ENCODE data around the gene CD81. TPM values are rescaled to one million over a fixed set of nuclear protein-coding genes. Genes with fewer than 3 reads are reported as not detected.
A peak's percentile ranks its signal among the peaks of the same experiment; 100 is the strongest.

CD81 gene
- total RNA-seq, 3 donors from 2014 or later: 311 to 770 (median 330) TPM

DNA sequence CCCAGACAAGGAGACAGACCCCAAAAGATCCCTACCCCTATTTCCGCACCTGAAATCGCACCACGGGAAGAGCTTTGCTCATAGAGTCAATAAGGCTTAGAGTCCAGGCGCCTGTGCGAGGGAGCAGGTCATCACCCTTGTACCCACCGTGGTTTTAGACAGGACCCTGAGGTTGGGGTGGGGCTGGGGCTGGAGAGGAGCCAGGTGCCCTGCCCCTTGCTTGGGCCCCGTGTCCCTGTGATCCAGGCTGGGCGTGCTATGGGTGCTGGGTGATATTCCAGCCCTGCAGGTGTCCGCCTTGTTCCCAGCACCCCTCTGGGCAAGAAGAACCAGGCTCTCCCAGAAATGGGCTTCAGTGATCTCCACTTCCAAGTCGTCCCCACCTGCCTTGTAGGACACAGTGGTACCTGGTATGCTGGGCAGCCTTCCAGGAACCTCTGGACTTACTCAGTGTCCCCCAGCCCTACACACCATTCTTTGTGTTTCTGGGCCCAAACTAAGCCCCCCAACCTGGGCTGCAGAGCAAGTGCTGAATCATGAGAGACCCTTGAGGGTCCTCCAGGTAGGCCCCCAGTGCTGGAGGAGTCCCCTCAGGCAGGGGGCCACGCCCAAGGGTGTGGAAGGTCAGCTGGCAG lies 4.5 kb downstream of the CD81 start:
- Histone ChIP-seq H3K9me3 (no peaks in the 10 kb centered on the region), H3K4me3 (peak overlapping the region in 2 of 3 donors; percentile 100), H3K36me3 (no peaks in the 10 kb centered on the region), H3K27me3 (no peaks in the 10 kb centered on the region), H3K4me1 (peaks cover 54 to 66% of the 10 kb centered on the region in 2 donors), H3K27ac (peak overlapping the region; percentile 98 to 100)
- DNase-seq (ENCODE audit: low spot score in 2 of 2): no peak
- intact Hi-C loops (cut with DNase I; ENCODE audit: low total_unique reads): no loop called here
- no peak for TF ChIP-seq POLR2AphosphoS5 (IDR thresholded peaks at IDR 0.05)
- TF ChIP-seq, protein P1, sequence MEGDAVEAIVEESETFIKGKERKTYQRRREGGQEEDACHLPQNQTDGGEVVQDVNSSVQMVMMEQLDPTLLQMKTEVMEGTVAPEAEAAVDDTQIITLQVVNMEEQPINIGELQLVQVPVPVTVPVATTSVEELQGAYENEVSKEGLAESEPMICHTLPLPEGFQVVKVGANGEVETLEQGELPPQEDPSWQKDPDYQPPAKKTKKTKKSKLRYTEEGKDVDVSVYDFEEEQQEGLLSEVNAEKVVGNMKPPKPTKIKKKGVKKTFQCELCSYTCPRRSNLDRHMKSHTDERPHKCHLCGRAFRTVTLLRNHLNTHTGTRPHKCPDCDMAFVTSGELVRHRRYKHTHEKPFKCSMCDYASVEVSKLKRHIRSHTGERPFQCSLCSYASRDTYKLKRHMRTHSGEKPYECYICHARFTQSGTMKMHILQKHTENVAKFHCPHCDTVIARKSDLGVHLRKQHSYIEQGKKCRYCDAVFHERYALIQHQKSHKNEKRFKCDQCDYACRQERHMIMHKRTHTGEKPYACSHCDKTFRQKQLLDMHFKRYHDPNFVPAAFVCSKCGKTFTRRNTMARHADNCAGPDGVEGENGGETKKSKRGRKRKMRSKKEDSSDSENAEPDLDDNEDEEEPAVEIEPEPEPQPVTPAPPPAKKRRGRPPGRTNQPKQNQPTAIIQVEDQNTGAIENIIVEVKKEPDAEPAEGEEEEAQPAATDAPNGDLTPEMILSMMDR (IDR thresholded peaks at IDR 0.05): no peak
- TF ChIP-seq POLR2A (IDR thresholded peaks at IDR 0.05): no peak

DNA sequence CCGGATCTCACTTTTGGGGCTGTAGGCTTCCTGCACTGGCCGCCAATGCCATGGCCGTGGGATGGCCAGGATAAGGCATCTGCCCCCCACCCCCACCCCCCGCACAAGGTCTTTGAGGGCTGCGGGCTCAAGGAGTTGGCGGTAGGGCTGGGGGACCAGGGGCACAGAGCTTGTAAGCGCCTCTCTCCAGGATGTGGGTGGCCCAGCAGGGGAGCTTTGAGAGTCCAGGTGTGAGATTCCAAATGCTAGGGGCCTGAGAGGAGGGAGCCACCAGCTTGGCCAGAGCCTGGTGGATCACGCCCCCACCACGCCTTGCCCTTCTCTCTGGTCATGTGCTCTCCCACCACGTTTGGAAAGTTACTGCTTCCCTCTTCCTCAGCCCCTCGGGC lies 5.0 kb downstream of the CD81 start:
- H3K9me3 ChIP-seq: no peaks in the 10 kb centered on the region
- H3K36me3 ChIP-seq: no peaks in the 10 kb centered on the region
- peaks cover 59 to 71% of the 10 kb centered on the region in 2 donors for H3K4me1 ChIP-seq
- intact Hi-C loops (cut with DNase I; ENCODE audit: low total_unique reads): no loop called here
- H3K27me3 ChIP-seq: no peaks in the 10 kb centered on the region
- DNase-seq (ENCODE audit: low spot score in 2 of 2): no peak
- H3K4me3 ChIP-seq: peak overlapping the region in 1 of 3 donors; percentile 100
- TF ChIP-seq, protein P1 (IDR thresholded peaks at IDR 0.05): no peak
- no peak for TF ChIP-seq POLR2A (IDR thresholded peaks at IDR 0.05)
- TF ChIP-seq POLR2AphosphoS5 (IDR thresholded peaks at IDR 0.05): no peak
- H3K27ac ChIP-seq: peak overlapping the region; percentile 98 to 100

DNA sequence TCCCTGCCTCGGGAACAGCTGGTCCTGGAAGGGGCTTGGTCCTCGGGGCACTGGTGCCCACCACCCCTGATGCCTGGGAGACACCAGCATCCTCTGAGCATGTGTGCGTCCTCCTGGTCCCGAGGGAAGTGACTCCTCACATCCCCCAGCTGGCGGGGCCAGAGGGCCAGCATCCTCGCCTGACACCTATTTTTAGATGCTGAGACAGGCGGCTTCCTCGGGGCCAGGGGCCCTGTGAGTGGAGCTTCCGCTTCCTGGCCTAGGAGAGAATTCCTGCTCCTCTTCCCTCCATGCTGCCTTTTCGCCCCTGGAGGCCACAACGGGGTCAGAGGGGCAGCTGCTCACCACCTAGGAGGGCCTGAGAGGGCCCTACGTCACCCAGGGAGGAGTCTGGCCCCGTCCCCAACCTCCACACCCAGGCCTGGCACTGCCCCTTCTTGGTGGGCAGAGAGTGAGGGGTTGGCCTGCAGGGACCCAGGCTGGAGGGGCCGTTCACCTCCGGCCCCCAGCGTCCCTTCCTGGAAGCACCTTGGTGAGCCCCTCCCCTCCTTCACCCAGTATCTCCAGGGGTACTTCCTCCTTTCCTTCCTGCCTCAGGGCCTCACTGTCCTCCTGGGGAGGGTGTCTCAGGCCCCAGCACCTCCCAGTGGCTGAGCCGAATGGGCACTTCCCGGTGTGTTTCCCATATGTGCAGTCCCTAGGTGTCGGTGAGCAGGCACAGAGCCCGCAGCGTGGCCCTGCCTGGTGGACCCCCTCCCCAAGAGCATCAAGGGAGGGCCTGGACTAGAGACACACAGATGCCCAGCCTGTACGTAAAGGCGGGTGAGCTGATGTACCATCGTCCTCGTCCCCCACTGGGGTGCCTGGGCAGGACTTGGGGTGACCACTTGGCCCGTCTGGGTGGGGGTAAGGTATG lies 6.1 kb downstream of the CD81 start:
- H3K4me3 ChIP-seq: peak overlapping the region in 2 of 3 donors; percentile 16 to 55
- H3K27ac ChIP-seq: peak overlapping the region; percentile 98 to 100
- H3K9me3 ChIP-seq: no peaks in the 10 kb centered on the region
- intact Hi-C loops (cut with DNase I; ENCODE audit: low total_unique reads): no loop called here
- H3K27me3 ChIP-seq: no peaks in the 10 kb centered on the region
- H3K36me3 ChIP-seq: no peaks in the 10 kb centered on the region
- H3K4me1 ChIP-seq: peaks cover 63 to 79% of the 10 kb centered on the region in 2 donors
- TF ChIP-seq, protein P1 (IDR thresholded peaks at IDR 0.05): no peak
- TF ChIP-seq POLR2A (IDR thresholded peaks at IDR 0.05) (no peak), POLR2AphosphoS5 (IDR thresholded peaks at IDR 0.05) (peak in 1 of 3 donors; percentile 22)
- no peak for DNase-seq (ENCODE audit: low spot score in 2 of 2)

DNA sequence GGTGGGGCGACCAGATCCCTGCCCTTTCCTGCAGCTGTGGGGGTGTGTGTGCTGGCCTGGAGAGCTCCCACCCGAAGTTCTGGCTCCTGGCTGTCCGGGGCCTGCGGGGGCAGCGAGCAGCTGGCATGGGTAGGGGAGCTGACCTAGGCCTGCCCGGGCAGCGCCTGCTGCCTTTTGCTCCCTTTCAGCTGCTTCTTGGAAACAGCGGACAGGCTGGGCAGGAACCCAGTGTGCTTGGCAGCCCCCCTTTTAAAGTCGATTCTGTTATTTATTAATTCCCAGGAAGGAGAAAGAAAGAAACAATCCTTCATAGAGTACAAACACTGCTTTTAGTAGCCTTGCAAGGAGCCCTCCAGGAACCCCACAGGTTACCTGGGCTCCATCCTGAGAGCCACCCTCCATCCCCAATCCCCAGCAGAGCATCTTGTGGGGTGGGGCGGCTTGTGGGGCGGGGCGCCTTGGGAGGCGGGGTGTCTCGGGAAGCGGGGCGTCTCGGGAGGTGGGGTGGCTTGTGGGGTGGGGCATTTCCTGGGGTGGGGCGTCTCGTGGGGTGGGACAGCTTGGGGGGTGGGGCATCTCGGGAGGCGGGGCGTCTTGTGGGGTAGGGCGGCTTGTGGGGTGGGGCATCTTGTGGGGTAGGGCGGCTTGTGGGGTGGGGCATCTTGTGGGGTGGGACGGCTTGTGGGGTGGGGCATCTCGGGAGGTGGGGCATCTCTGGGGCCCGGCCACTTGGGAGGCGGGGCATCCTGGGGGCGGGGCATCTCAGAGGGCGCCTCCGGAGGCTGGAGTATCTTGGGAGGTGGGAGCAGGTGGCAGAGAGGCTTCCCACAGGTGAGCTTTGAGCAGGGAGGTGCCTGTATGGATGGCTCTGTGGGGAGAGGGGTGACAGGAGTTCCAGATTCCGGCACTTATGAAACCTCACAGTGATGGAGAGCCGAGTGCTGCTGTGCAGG lies 7.0 kb downstream of the CD81 start:
- peak overlapping the region in 2 of 3 donors; percentile 16 to 55 for H3K4me3 ChIP-seq
- DNase-seq (ENCODE audit: low spot score in 2 of 2): no peak
- TF ChIP-seq, protein P1 (IDR thresholded peaks at IDR 0.05): no peak
- TF ChIP-seq POLR2A (IDR thresholded peaks at IDR 0.05): no peak
- TF ChIP-seq POLR2AphosphoS5 (IDR thresholded peaks at IDR 0.05): no peak
- peak overlapping the region; percentile 98 to 100 for H3K27ac ChIP-seq
- no peaks in the 10 kb centered on the region for H3K36me3 ChIP-seq
- H3K4me1 ChIP-seq: peaks cover 70 to 85% of the 10 kb centered on the region in 2 donors
- no peaks in the 10 kb centered on the region for H3K27me3 ChIP-seq
- no peaks in the 10 kb centered on the region for H3K9me3 ChIP-seq
- intact Hi-C loops (cut with DNase I; ENCODE audit: low total_unique reads): no loop called here
